Measurements from ENCODE around the gene ARHGAP18.

GRCh38 chr6:129696843-129697242, 13.1 kb downstream of the ARHGAP18 start:
- no peak for TF ChIP-seq CTCF (IDR thresholded peaks at IDR 0.05; ENCODE audit: low read length)
- TF ChIP-seq EZH2 (optimal IDR thresholded peaks at IDR 0.05; ENCODE audit: low read depth, low read length): no peak
